Panc1 (cell line): ENCODE data around the gene PHF21A. TPM values are rescaled to one million over a fixed set of nuclear protein-coding genes. Genes with fewer than 3 reads are reported as not detected.

Source experiments
- ATAC-seq: fragments of 200-7000 bp; cut with Tn5 transposase; 2 replicates; pipeline ENCODE4 v1.9.1; 2020; ENCODE audit warnings: mild to moderate bottlenecking, moderate library complexity
- BruUV-seq: library from RNA; stranded (reverse); fragments of 400-500 nt; replicated peaks from 2 replicates; lab custom pipeline; 2021; lab: Mats Ljungman, UMichigan
- CTCF ChIA-PET: fragments of 300-600 bp; sonication (Branson Sonifier 250); formaldehyde crosslinking; loops from one replicate; lab custom pipeline; 2022; ENCODE audit warnings: antibody characterized with exemption; lab: Charles Lee
- POLR2A ChIA-PET: fragments of 300-600 bp; sonication (Branson Sonifier 250); formaldehyde crosslinking; loops from one replicate; lab custom pipeline; 2022; ENCODE audit warnings: antibody characterized with exemption; lab: Charles Lee
- DNase-seq: peaks from one replicate; pipeline ENCODE4 v3.0.0-alpha.2; 2010; ENCODE audit warnings: low read depth, low spot score
- H3K27ac ChIP-seq: 2 replicates; pipeline ENCODE4 v1.5.1; 2011; ENCODE audit warnings: mild to moderate bottlenecking, low read length, inconsistent platforms
- H3K27me3 ChIP-seq: fragments of 200-500 bp; sonication (Bioruptor generic); 2 replicates; pipeline ENCODE4 v1.6.0; 2014; ENCODE audit warnings: low read length, inconsistent platforms; ENCODE audit not compliant: control insufficient read depth, insufficient read depth
- H3K36me3 ChIP-seq: fragments of 200-500 bp; sonication (Bioruptor generic); 2 replicates; pipeline ENCODE4 v1.5.1; 2014; ENCODE audit warnings: inconsistent platforms, mild to moderate bottlenecking, low read length, moderate library complexity; ENCODE audit not compliant: control insufficient read depth, insufficient read depth
- H3K4me1 ChIP-seq: 2 replicates; pipeline ENCODE4 v1.5.1; 2011; ENCODE audit warnings: inconsistent platforms, mild to moderate bottlenecking, low read length, moderate library complexity; ENCODE audit not compliant: control insufficient read depth, insufficient read depth
- H3K4me3 ChIP-seq, 2 experiments: 2 replicates each; pipeline ENCODE4 v1.5.1; 2011 to 2012; ENCODE audit warnings: low read depth in 2 of 2, low read length in 2 of 2, mild to moderate bottlenecking in 2 of 2, inconsistent platforms in 1 of 2, moderate library complexity in 1 of 2
- H3K9me3 ChIP-seq: fragments of 200-500 bp; sonication (Bioruptor generic); 2 replicates; pipeline ENCODE4 v1.5.1; 2014; ENCODE audit warnings: low read depth, mild to moderate bottlenecking, inconsistent platforms, low read length, moderate library complexity; ENCODE audit not compliant: control insufficient read depth, insufficient read depth
- POLR2AphosphoS5 ChIP-seq: IDR thresholded peaks from 2 replicates; pipeline ENCODE4 v1.6.1; 2012; ENCODE audit warnings: mild to moderate bottlenecking, low read depth, low read length, moderate library complexity
- REST ChIP-seq, 2 experiments: IDR thresholded peaks; 2 replicates each; pipeline ENCODE4 v1.6.1; 2011 to 2012; ENCODE audit warnings: low read depth in 2 of 2, control low read depth in 1 of 2, low read length in 1 of 2, mild to moderate bottlenecking in 1 of 2, moderate library complexity in 1 of 2; ENCODE audit not compliant: insufficient read depth in 1 of 2
- SIN3A ChIP-seq: IDR thresholded peaks from 2 replicates; pipeline ENCODE4 v1.6.1; 2012; ENCODE audit warnings: low read depth, mild to moderate bottlenecking, low read length, moderate library complexity, borderline replicate concordance; ENCODE audit not compliant: insufficient read depth
- TCF7L2 ChIP-seq: IDR thresholded peaks from 2 replicates; pipeline ENCODE4 v1.6.1; 2011; ENCODE audit warnings: mild to moderate bottlenecking, low read depth, low read length, inconsistent platforms
- in situ Hi-C: cut with HindIII; loops from 2 replicates; pipeline ENCODE4 v1.10.0; 2016; ENCODE audit warnings: low sequenced_read_pairs, low pct_unique_long_range_greater_than_20kb
- intact Hi-C: fragments of 100-400 bp; cut with micrococcal nuclease; formaldehyde crosslinking; loops from one replicate; pipeline ENCODE4 v1.10.0; 2022; ENCODE audit not compliant: unreplicated experiment
- total RNA-seq: library from RNA; stranded (reverse); gene quantifications from one replicate; pipeline ENCODE4 v1.2.1, GENCODE V29; 2021; ENCODE audit not compliant: unreplicated experiment
- TF ChIP-seq, protein P1 (sequence below): fragments of 450-650 bp; IDR thresholded peaks from 2 replicates; pipeline ENCODE4 v1.5.1; 2017; ENCODE audit warnings: mild to moderate bottlenecking

The PHF21A gene
- total RNA-seq, 1 experiment from 2014 or later = 45.7 TPM

DNA sequence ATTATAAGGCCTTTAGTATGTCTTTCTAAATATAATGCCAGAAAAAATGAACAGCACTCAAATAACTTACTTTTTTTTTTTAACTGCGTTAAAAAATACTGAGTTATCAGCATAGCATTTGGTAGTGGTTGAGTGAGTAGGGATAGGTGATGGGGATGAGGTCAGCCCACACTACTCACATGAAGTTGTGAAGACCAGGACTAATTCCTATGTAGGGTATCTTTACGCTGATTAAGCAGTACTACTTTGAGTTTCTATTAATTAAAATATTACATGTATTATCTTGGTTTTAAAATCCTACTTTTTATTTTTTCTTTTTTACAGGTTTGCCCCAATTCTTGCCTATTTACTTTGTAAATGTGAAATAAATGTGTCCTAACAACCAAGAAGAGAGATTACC lies 13.5 kb downstream of the PHF21A start:
- ATAC-seq = no peak
- peaks cover 34% of the 10 kb centered on the region for H3K4me1 ChIP-seq
- no peak overlapping the region for H3K4me3 ChIP-seq
- in situ Hi-C loops (no loop called here), intact Hi-C loops (no loop called here)
- H3K9me3 ChIP-seq = no peaks in the 10 kb centered on the region
- no peak overlapping the region for H3K27ac ChIP-seq
- no TSS peak for BruUV-seq
- DNase-seq = no peak
- CTCF ChIA-PET = no interaction called here
- H3K27me3 ChIP-seq = no peaks in the 10 kb centered on the region
- POLR2A ChIA-PET = no interaction called here
- no peak for TF ChIP-seq SIN3A
- TF ChIP-seq POLR2AphosphoS5 = no peak
- TF ChIP-seq, protein P1, sequence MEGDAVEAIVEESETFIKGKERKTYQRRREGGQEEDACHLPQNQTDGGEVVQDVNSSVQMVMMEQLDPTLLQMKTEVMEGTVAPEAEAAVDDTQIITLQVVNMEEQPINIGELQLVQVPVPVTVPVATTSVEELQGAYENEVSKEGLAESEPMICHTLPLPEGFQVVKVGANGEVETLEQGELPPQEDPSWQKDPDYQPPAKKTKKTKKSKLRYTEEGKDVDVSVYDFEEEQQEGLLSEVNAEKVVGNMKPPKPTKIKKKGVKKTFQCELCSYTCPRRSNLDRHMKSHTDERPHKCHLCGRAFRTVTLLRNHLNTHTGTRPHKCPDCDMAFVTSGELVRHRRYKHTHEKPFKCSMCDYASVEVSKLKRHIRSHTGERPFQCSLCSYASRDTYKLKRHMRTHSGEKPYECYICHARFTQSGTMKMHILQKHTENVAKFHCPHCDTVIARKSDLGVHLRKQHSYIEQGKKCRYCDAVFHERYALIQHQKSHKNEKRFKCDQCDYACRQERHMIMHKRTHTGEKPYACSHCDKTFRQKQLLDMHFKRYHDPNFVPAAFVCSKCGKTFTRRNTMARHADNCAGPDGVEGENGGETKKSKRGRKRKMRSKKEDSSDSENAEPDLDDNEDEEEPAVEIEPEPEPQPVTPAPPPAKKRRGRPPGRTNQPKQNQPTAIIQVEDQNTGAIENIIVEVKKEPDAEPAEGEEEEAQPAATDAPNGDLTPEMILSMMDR = no peak
- TF ChIP-seq TCF7L2 = no peak
- no peak for TF ChIP-seq REST (IDR thresholded peaks at IDR 0.05; ENCODE audit: insufficient read depth in 1 of 2, low read depth in 2 of 2, low read length in 1 of 2)
- H3K36me3 ChIP-seq = no peaks in the 10 kb centered on the region

GRCh38 chr11:46107408-46107718 lies 13.9 kb downstream of the PHF21A start:
- no peak for DNase-seq
- Histone ChIP-seq H3K4me1 (peaks cover 34% of the 10 kb centered on the region), H3K27ac (no peak overlapping the region), H3K27me3 (no peaks in the 10 kb centered on the region), H3K4me3 (no peak overlapping the region), H3K36me3 (no peaks in the 10 kb centered on the region), H3K9me3 (no peaks in the 10 kb centered on the region)
- TF ChIP-seq TCF7L2 = no peak
- TF ChIP-seq REST (IDR thresholded peaks at IDR 0.05; ENCODE audit: insufficient read depth in 1 of 2, low read depth in 2 of 2, low read length in 1 of 2) = no peak
- no peak for TF ChIP-seq POLR2AphosphoS5
- TF ChIP-seq, protein P1 = no peak
- no peak for TF ChIP-seq SIN3A
- CTCF ChIA-PET = no interaction called here
- ATAC-seq = no peak
- in situ Hi-C loops = no loop called here
- BruUV-seq = no TSS peak
- POLR2A ChIA-PET = no interaction called here
- intact Hi-C loops = no loop called here
